Measurements from ENCODE around the gene ZNF740.
"Not testable (repeated sequence)": the region's sequence is repeated elsewhere in the genome, so short reads cannot be mapped to it uniquely, and the experiment has no call there.

Gene ZNF740

DNA sequence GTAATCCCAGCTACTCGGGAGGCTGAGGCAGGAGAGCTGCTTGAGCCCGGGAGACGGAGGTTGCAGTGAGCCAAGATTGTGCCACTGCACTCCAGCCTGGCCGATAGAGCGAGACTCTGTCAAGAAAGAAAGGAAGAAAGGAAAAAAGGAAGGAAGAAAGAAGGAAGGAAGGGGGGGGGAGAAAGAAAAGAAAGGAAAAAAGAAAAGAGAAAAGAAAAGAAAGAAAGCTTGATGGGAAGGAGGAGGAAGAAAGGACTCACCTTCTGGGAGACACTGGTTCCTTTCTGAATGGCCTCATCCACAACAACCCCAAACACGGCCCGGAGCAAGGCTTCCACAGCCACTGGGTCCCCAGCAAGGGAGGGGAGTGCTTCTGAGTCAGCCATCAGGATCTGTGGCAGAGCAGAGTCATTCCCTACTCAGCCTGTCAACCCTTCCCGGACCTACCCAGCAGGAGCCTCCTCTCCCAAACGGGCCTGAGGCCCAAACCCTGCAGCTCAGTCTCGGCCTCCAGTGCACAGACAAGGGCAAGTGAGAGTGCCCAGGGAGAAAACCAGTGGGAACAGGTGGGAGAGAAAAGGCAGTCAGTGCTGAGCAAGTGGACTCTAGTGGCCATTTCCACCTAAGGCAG lies 7.3 kb upstream of the ZNF740 start:
- DNase-seq = no peak

- DNase-seq = peak; percentile 5 to 36
Measured at GRCh38 chr12:53174881-53175491, 5.5 kb upstream of the ZNF740 start.

DNA sequence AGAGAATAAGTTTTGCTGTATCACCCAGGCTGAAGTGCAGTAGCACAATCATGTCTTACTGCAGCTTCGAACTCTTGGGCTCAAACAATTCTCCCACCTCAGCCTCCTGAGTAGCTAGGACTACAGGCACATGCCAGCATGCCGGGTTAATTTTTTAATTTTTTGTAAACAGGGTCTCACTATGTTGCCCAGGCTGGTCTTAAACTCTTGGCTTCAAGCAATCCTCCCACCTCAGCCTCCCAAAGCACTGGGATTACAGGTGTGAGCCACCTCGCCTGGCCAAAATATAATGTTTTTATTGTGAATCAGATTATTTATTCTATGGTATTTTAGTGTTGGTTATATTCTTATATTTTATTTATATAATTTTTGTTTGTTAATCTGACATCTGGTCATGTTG lies 3.8 kb upstream of the ZNF740 start:
- no peak for DNase-seq

DNA sequence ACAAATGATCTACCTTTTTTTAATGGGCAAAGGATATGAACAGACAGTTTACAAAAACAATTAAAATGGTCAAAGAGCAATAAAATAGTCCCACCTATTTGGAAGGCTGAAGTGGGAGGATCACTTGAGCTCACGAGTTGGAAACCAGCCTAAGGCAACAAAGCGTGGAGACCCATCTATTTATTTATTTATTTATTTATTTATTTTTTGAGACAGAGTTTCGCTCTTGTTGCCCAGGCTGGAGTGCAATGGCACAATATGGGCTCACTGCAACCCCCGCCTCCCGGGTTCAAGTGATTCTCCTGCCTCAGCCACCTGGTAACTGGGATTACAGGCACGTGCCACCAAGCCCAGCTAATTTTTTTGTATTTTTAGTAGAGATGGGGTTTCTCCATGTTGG lies 3.1 kb upstream of the ZNF740 start:
- DNase-seq = not testable (repeated sequence)

DNA sequence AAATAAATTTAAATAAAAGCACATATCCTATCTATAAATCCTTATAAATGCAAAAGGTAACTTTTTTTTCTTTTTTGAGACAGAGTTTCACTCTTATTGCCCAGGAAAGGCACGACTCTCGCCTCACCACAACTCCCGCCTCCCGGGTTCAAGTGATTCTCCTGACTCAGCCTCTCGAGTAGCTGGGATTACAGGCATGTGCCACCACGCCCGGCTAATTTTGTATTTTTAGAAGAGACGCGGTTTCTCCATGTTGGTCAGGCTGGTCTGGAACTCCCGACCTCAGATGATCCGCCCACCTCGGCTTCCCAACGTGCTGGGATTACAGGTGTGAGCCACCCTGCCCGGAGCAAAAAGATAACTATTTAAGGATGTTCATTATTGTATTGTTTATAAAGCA lies 1.7 kb upstream of the ZNF740 start:
- not testable (repeated sequence) for DNase-seq

DNA sequence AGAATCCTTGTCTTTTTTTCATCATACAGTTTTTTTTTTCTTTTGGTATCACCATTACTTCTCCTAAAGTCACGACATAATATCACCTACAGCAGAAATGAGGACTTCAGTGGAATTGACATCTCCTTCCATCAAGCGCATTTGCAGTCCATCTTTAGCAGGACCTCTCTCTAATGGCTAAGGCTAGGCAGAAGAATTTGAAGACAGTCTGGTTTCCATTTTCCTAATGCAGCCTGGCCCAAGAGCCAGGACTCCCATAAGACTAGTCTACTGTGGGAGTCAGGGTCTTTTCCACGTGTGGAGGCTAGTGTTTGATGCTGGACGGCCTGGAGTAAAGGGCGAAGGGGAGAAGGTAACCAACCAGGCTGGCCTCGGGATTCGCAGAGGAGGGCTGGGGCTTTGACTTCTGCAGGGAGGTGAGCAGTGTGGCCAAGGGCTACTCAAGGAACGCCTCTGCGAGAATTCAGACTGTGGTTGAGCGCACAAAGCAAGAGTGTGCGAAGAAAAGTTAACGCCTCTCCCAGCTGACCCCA lies 769 bp upstream of the ZNF740 start:
- peak in 1 of 2 experiments; percentile 54 for DNase-seq

GRCh38 chr12:53180931-53181645 lies 566 bp downstream of the ZNF740 start:
- DNase-seq = peak; percentile 83 to 95

GRCh38 chr12:53181935-53182334 lies 1.4 kb downstream of the ZNF740 start:
- no peak for DNase-seq

DNA sequence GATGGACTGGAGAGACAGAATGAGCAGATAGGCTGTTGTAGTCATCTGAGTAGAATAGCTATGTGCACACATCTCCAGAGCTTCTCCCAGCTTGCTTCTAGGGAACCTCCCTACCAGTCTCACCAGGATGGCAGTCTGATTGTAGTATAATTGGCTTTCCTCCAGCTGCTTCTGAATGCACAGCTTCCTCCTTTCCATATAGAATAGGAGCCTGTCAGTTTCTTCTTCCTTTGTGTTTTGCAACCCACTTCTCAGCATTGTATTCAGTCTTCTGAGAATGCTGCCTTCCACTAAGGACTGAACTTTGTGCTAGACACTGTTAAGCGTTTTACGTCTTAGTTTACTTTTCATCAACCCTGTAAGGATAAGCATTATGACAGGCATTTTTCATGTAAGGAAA lies 2.4 kb downstream of the ZNF740 start:
- DNase-seq = no peak

DNA sequence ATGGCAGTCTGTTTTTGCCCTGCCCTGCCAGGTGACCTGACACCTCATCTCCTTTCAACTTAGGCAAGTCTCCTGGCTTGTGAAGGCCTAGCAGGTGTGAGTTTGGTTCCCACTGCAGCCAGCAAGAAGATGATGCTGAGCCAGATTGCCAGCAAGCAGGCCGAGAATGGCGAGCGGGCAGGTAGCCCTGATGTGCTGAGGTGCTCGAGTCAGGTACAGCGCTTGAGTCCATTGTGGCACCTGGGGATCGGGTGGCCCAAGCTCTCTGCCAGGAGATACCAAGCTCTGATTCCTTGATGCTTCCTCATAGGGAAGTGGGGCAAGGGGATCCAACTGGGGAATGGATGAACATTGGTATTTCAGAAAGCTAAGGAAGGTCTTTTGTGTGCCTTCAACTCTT lies 4.3 kb downstream of the ZNF740 start:
- DNase-seq = no peak

DNA sequence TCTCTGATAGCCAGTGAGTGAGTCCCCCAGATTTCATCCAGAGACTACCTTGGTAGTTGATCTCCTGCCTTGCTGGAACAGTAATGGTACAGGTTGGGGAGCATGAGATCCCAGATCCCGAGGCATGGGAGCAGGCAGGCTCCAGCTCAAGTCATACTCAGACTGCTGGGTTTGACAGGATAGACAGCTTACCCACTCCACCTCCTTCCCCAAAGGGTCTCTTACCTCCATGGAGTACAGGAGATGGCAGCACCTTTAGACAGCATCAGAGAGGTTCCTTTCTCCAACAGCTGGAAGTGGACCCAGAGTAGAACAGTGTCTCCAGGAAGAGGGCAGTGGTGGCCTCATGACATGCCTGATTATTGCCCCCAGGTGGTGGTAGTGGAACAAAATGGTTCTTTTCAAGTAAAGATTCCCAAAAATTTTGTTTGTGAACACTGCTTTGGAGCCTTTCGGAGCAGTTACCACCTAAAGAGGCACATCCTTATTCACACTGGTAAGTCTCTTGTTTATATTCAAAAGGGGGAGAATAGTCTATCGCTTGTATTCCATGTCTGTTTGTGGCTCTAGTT lies 5.1 kb downstream of the ZNF740 start:
- no peak for DNase-seq

DNA sequence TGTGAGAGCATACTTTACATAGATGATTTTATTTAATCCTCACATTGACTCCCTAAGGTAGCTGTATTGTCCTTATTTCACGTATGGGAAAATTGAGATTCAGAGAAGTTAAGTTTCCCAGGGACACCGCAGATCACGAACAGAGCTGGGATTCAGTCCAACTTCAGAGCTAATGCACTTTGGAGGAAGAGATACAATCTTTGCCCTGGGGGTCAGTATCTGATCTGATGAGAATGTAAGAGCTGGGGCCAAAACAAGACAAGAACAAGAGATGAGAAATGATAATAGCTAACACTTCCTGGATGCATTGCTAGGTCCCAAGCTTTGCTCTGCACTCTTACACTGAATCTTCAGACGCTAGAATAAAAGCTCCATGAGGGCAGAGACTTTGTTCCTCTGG lies 6.2 kb downstream of the ZNF740 start:
- DNase-seq = no peak

DNA sequence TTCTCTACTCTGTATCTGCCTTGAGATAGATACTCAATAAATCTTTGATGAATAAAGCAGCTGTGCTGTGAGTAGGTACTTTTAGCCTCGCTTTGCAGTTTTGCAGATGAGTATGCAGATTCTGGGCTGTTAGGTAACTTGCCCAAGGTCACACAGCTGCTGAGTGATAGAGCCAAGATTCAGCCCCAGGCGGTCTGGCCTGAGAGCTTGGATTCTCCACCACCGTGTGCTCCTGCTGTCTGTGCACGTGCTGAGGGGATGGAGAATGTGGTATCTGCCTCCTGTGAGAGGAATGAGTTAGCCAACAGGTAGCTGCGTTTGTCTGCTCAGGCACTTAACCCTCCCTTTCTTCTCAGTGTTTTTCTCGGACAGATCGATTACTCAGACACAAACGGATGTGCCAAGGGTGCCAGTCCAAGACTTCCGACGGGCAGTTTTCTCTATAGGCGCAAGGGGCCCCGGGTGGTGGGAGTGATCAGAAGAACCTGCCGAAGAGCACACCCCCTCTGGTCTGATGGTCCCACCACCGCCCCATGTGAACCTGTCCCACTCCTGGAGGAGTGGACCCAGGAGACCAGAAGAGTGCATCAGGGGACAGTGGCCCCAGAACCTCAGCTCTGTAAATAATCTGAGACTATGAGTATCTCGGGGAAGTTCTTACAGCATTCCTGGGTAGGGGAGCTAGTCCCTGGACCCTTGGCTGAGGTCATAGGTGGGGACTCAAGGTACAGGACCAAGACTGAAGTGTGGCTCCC lies 6.8 kb downstream of the ZNF740 start:
- DNase-seq = no peak

- DNase-seq = peak in 1 of 2 experiments; percentile 73
Measured at GRCh38 chr12:53190108-53190729, 9.7 kb downstream of the ZNF740 start.

DNA sequence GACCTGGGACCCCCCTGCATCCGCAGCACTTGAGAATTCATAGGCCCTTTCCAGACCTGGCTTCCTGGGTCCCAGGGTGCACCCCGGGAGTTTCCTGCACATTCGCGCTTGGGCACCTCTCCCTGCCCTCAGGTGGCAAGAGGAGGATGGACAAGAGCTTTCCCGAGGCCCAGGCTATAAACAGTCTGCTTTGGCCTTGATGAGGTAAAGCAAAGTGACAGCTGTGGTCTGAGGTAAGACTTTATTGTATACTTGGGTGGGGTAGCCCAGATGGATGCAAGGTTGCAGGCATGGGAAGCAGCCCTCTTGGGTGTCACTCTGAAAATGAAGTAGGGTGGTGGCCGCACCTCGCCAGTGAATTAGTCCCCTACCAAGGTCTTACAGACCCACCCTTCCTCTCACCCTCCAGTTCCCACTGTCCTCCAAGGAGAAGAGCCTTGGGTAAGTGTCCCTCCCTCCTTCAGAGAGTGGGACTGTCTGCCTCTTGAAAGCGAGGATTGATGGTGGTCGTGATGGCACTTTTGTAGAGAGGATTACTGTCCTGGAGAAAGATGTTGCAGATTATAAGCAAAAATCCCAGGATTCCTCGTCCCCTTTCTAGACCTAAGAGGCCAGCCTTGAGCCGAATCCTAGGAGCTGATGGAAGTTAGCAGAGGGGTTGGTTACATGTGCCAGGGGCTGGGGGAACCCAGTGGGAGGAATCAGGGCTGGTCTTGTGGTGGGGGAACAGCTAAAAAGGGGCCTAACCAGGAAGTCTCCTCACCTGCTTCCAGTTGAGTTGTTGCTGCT lies 10.8 kb downstream of the ZNF740 start:
- no peak for DNase-seq

- DNase-seq = no peak
Measured at GRCh38 chr12:53191885-53192530, 11.5 kb downstream of the ZNF740 start.

DNA sequence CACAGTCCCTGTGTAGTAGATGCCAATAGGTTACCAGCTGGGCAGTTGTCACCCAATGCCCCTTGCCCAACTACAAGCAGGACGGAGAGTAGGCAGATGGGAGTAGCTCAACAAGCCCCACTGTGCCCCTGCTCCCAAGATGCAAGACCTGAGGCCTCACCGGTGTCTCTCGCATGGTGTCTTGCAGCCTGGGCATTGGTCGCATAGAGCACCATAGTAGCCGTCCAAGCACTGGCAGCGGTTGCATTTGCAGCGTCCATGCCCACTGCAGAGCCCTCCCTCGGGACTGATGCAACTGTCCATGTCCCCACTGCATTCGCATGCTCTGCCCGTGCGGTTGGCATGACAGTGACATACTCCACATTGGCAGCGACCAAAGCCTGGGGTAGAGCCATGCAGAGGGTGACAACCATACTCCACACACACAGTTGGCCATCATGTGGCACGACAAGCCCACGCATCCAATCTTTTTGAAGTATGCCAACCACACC lies 12.1 kb downstream of the ZNF740 start:
- DNase-seq = no peak

GRCh38 chr12:53193040-53193439 lies 12.5 kb downstream of the ZNF740 start:
- no peak for DNase-seq

- DNase-seq = no peak
Measured at GRCh38 chr12:53193985-53194716, 13.6 kb downstream of the ZNF740 start.

DNA sequence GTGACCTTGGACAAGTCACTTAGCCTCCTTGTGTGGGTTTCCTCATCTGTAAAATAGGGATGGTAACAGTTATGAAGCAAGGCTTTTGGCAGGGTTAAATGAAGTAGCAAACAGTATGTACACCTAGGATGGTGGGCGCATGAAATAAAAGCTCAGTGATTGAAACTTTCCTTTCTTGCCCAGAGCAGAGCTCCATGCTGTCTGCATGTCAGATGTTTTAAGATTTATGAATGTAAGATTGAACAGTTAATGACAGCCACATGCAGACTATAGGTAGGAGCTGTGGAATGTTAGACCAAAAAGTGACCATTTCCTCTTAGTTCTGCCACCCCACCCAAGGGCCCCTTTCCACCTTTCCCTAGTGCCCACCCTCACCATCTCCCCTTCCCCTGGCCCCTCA lies 14.5 kb downstream of the ZNF740 start:
- DNase-seq = no peak
